GM10248 (cell line): ENCODE results near the gene EFCAB6.

Experiments used
- CTCF ChIA-PET: fragments of 300-600 bp; sonication (Branson Sonifier 250); formaldehyde crosslinking; extraction: SDS; loops from one replicate; lab custom pipeline; 2021; ENCODE audit warnings: antibody characterized with exemption; lab: Yijun Ruan, JAX
- POLR2A ChIA-PET: fragments of 350-650 bp; sonication (Branson Sonifier 250); formaldehyde crosslinking; extraction: SDS; loops from one replicate; lab custom pipeline; 2020; ENCODE audit warnings: antibody characterized with exemption; lab: Yijun Ruan, JAX
- DNase-seq: peaks from one replicate; pipeline ENCODE4 v3.0.0; 2012; ENCODE audit errors: extremely low spot score
- TF ChIP-seq, protein P1 (sequence below): IDR thresholded peaks from 2 replicates; pipeline ENCODE4 v1.5.1; 2012; ENCODE audit warnings: mild to moderate bottlenecking, low read depth; ENCODE audit errors: extremely low read depth, missing control alignments, control extremely low read depth

Gene EFCAB6

DNA sequence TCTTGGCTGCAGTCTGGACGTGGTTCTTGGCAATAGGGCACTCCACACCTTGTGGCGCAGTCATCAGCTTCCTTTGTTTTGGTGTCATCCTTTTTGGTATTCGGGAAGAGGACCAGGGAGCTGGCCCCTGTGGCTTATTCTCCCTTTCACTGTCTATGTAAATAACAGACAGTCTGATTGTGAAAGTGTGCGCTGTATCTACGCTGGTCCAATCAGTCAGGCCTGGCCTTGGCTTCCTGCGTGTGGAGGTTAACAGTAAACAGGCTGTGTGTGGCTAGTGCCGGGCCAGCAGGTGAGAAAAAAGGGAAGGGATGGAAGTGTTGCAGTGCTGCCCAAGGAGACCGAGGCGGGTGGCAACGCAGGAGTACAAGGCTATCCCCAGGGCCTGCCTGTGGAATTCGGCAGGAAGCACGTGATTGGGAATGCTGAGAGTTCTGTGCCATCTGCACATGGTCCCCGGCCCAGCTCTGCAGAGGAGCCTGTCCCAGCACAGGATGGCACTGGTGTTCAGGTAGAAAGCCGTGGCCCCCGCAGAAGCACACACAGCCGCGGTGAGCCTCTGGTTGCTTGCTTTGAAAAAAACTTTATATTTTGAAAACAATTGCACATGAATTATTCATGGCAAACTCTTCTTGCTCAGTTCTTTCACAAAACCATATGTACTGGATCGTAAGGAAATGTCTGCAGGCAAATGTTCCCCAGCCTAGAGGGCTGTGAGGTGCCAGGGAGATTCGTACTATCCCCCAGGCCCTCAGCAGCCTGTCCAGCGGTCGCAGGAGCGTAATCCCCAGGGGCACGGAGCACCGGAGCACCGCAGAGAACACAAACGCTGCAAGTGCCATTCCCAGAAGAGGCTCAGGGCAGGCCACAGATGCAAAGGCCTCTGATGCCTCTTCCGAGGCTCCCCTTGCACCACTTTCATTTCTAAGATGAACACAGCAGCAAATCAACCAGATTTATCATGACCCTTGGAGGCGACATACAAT lies 174.5 kb downstream of the EFCAB6 start:
- POLR2A ChIA-PET = no interaction called here
- TF ChIP-seq, protein P1, sequence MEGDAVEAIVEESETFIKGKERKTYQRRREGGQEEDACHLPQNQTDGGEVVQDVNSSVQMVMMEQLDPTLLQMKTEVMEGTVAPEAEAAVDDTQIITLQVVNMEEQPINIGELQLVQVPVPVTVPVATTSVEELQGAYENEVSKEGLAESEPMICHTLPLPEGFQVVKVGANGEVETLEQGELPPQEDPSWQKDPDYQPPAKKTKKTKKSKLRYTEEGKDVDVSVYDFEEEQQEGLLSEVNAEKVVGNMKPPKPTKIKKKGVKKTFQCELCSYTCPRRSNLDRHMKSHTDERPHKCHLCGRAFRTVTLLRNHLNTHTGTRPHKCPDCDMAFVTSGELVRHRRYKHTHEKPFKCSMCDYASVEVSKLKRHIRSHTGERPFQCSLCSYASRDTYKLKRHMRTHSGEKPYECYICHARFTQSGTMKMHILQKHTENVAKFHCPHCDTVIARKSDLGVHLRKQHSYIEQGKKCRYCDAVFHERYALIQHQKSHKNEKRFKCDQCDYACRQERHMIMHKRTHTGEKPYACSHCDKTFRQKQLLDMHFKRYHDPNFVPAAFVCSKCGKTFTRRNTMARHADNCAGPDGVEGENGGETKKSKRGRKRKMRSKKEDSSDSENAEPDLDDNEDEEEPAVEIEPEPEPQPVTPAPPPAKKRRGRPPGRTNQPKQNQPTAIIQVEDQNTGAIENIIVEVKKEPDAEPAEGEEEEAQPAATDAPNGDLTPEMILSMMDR = no peak
- no peak for DNase-seq
- CTCF ChIA-PET = no interaction called here

DNA sequence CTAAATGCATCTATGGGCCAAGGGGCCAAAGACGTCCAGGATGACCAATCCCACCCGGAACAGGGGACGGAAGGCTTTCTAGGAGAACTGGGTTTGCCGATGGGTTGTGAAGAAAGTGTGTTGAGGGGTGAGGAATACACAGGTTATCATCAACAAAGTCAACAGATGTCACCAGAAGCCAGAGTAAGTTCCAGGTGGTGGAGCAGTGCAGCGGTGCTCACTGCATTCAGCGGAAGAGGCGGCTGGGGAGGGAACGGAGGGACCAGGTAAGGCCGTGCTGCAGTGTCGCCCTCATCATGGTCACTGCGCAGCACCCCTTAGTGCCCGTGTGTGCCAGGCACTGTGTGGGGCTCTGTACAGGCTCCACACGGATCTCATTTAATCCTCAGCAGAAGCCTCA lies 176.0 kb downstream of the EFCAB6 start:
- TF ChIP-seq, protein P1 = no peak
- ChIA-PET CTCF (no interaction called here), POLR2A (no interaction called here)
- DNase-seq = no peak

DNA sequence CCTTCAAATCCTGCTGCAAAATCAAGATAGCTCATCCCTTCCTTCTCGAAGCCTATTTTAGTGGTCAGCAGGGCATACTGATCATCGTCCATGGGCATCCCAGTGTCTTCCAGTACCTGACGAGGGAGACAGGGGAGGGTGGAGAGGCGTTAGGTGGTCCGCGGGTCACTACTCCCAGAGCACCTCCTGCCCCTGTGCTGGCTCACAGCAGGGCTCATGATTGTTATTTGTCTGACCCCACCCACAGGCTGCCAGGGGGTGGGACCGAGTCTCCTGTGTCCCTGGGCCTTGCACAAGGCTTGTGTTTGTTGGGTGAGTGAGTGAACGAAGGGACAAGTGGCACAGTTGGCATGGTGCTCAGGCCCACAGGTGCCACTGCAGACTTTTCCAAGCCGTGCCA lies 177.0 kb downstream of the EFCAB6 start:
- no peak for DNase-seq
- CTCF ChIA-PET = interaction anchor here (0.8 kb wide), 1 partner anchor 28 kb away, joined by 3 read pairs; no protein-coding TSS in a partner anchor
- TF ChIP-seq, protein P1 = no peak
- POLR2A ChIA-PET = no interaction called here

DNA sequence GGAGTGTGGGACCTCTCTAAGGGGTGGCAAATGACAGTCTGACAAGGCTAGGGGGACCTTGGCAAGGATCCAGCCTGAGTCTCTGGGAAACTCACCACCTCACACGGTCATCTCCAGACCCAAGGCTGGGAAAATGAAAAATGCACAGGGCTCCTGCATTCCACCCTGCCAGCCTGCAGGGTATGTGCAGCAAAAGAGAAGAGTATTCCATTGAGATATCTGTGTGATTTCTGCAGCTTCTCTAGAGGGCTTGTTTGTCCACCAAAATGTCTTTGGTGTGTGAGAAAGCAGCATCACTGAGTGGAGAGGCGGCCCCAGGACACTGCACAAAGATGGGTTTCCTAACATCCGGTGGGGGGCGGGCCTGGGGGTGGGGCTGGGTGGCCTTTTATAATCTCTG lies 177.8 kb downstream of the EFCAB6 start:
- TF ChIP-seq, protein P1 = no peak
- POLR2A ChIA-PET = no interaction called here
- DNase-seq = no peak
- CTCF ChIA-PET = interaction anchor here (0.8 kb wide), 1 partner anchor 28 kb away, joined by 3 read pairs; no protein-coding TSS in a partner anchor

DNA sequence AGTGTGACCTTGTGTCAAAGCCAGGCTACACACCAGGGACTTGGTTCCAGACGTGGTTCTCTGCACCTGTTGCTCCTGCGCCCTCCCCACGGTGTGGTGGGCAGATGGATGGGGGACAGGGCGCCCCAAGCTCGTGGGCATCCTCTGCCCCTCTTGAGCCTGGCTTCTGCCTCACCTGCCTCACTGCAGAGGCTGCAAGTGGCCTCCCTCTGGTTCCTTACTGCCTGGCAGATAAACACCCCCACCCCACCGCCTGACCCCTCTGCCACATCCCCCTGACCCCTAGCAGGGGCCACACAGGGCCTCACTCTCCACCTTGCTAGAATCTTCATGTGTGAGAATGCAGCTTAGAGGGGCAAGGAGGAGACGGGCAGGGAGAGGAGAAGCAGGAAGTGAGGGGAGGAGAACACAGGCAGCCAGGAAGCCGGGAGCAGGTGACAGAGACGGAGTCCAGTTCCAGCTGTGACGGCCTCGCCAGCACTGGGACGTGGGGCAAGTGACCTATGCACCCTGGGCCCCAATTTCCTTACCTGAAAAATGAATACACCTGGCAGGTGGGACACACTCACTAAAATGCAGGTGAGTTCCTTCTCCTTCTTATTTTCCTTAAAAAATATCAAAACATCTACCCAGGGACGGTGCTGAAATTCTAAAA lies 178.3 kb downstream of the EFCAB6 start:
- ChIA-PET POLR2A (no interaction called here), CTCF (no interaction called here)
- no peak for DNase-seq
- TF ChIP-seq, protein P1 = no peak

DNA sequence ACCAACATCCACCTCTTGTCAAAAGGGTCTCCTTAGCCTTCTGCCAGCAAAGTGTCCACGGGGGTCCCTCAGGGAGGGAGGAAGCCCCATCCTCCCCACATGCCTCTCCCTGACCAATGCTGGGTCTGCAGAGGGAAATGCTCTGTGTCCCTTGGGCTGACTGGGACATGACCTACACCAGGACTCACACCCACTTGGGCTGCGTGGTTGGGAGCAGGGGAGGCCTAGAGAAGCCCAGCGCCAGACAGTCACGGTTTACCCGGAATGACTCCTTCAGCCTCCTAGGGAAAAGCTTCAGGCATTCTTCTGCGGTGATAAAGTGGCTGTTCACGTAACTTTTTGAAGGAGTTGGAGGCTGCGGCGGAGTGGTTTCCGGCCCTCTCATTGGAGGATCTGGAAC lies 180.3 kb downstream of the EFCAB6 start:
- DNase-seq = no peak
- TF ChIP-seq, protein P1 = no peak
- POLR2A ChIA-PET = no interaction called here
- CTCF ChIA-PET = no interaction called here
